Stimulated activated CD4-positive, alpha-beta T cell treated with anti-CD3 and anti-CD28 coated beads, Interleukin-1b, Interleukin-23, amount 100 ng/mL, for 4 hours (primary cell): Measurements from ENCODE around the gene GPD2.
"Not testable (repeated sequence)": the region's sequence is repeated elsewhere in the genome, so short reads cannot be mapped to it uniquely, and the experiment has no call there.

Experiments used
- DNase-seq, 2 donors: peaks; one replicate each; pipeline ENCODE4 v3.0.0-alpha.2; 2020; ENCODE audit warnings: low read depth in 2 of 2

GPD2 gene

GRCh38 chr2:156476021-156476849, 40.1 kb downstream of the GPD2 start:
- DNase-seq: no peak

- DNase-seq: no peak
These were observed 40.6 kb downstream of the GPD2 start for GRCh38 chr2:156476850-156477206.

- DNase-seq: no peak
These were observed 44.2 kb downstream of the GPD2 start for GRCh38 chr2:156480376-156480775.

GRCh38 chr2:156481312-156481711, 45.1 kb downstream of the GPD2 start:
- DNase-seq: no peak

- no peak for DNase-seq
These were observed 47.6 kb downstream of the GPD2 start for GRCh38 chr2:156483741-156484173.

GRCh38 chr2:156486147-156486546, 50.0 kb downstream of the GPD2 start:
- DNase-seq: no peak

- no peak for DNase-seq
These were observed 50.4 kb downstream of the GPD2 start for GRCh38 chr2:156486614-156487013.

- DNase-seq: no peak
These were observed 53.0 kb downstream of the GPD2 start for GRCh38 chr2:156489195-156489594.

GRCh38 chr2:156489750-156490465, 53.7 kb downstream of the GPD2 start:
- no peak for DNase-seq

GRCh38 chr2:156490466-156490840, 54.3 kb downstream of the GPD2 start:
- DNase-seq: no peak

- DNase-seq: no peak
These were observed 55.0 kb downstream of the GPD2 start for GRCh38 chr2:156491176-156491575.

- DNase-seq: no peak
These were observed 56.8 kb downstream of the GPD2 start for GRCh38 chr2:156492979-156493378.

- not testable (repeated sequence) for DNase-seq
These were observed 59.8 kb downstream of the GPD2 start for GRCh38 chr2:156495998-156496397.

GRCh38 chr2:156505696-156506095, 69.5 kb downstream of the GPD2 start:
- no peak for DNase-seq

- no peak for DNase-seq
These were observed 74.9 kb downstream of the GPD2 start for GRCh38 chr2:156511122-156511521.

GRCh38 chr2:156511803-156512202, 75.6 kb downstream of the GPD2 start:
- DNase-seq: no peak

GRCh38 chr2:156512451-156512850, 76.3 kb downstream of the GPD2 start:
- DNase-seq: no peak

GRCh38 chr2:156513219-156513618, 77.0 kb downstream of the GPD2 start:
- no peak for DNase-seq

GRCh38 chr2:156517419-156517818, 81.2 kb downstream of the GPD2 start:
- DNase-seq: no peak

- DNase-seq: no peak
These were observed 82.0 kb downstream of the GPD2 start for GRCh38 chr2:156518138-156518537.

- no peak for DNase-seq
These were observed 86.8 kb downstream of the GPD2 start for GRCh38 chr2:156522864-156523440.

GRCh38 chr2:156526950-156527636, 90.9 kb downstream of the GPD2 start:
- DNase-seq: no peak
